H1 (cell line): ENCODE data around the gene RELN. TPM values are rescaled to one million over a fixed set of nuclear protein-coding genes. Genes with fewer than 3 reads are reported as not detected.

Experiments used
- ATF2 ChIP-seq: IDR thresholded peaks from 2 replicates; pipeline ENCODE4 v1.6.1; 2012; ENCODE audit warnings: low read length, inconsistent platforms
- BRCA1 ChIP-seq: IDR thresholded peaks from 2 replicates; pipeline ENCODE4 v1.6.1; 2012; ENCODE audit warnings: low read depth, low read length, improper control_type of control experiment
- CEBPB ChIP-seq: IDR thresholded peaks from 2 replicates; pipeline ENCODE4 v1.6.1; 2012; ENCODE audit warnings: low read depth, low read length
- CHD7 ChIP-seq: fragments of 300-600 bp; sonication (generic); IDR thresholded peaks from 2 replicates; pipeline ENCODE4 v1.7.1; 2012; ENCODE audit warnings: low read length, moderate library complexity, mild to moderate bottlenecking, inconsistent platforms; ENCODE audit not compliant: insufficient replicate concordance
- CREB1 ChIP-seq: IDR thresholded peaks from 2 replicates; pipeline ENCODE4 v1.6.1; 2012; ENCODE audit warnings: inconsistent platforms
- CTBP2 ChIP-seq: IDR thresholded peaks from 2 replicates; pipeline ENCODE4 v1.7.0; 2011; ENCODE audit warnings: borderline replicate concordance, mild to moderate bottlenecking, moderate library complexity, mixed read lengths, low read length; ENCODE audit not compliant: insufficient read depth, insufficient read length
- MAX ChIP-seq: IDR thresholded peaks from 2 replicates; pipeline ENCODE4 v1.6.1; 2012; ENCODE audit warnings: inconsistent platforms
- NRF1 ChIP-seq: IDR thresholded peaks from 2 replicates; pipeline ENCODE4 v1.6.1; 2011; ENCODE audit warnings: mild to moderate bottlenecking, low read depth, low read length, improper control_type of control experiment
- POU5F1 ChIP-seq: IDR thresholded peaks from 2 replicates; pipeline ENCODE4 v1.6.1; 2011; ENCODE audit warnings: low read depth, mild to moderate bottlenecking, low read length, moderate library complexity
- RBBP5 ChIP-seq: IDR thresholded peaks from 2 replicates; pipeline ENCODE4 v1.7.1; 2012; ENCODE audit warnings: low read depth, mild to moderate bottlenecking, inconsistent platforms, low read length, moderate library complexity, borderline replicate concordance
- SP2 ChIP-seq: IDR thresholded peaks from 2 replicates; pipeline ENCODE4 v1.6.1; 2012; ENCODE audit warnings: mild to moderate bottlenecking, low read length, inconsistent platforms
- polyA plus RNA-seq, 7 experiments: library from polyadenylated mRNA; depleted of rRNA in 3 of 7; stranded (reverse) in 5 of 7; unstranded in 2 of 7; fragments of >200 nt in 5 of 7; fragments of 200-250 nt in 2 of 7; gene quantifications; 1 replicate in 5 of 7; 2 replicates in 1 of 7; 4 replicates in 1 of 7; pipeline versions ENCODE4 v1.2.1 to v1.2.3, GENCODE V29; 2011 to 2013; ENCODE audit warnings: missing spikeins in 2 of 7, mixed read lengths in 2 of 7
- total RNA-seq: library from RNA; stranded (reverse); fragmentation: NEBNext Ultra II Directional; extraction: Animal tissue kit (Norgen Biotek cat#: 25700); gene quantifications from 2 replicates; pipeline ENCODE4 v1.2.1, GENCODE V29; 2021

Gene RELN
- total and polyA plus RNA-seq, 2 of the 8 experiments (the other 6 are each of a cell fraction or from before 2014, with no cell fraction given): 0.03 to 0.07 TPM

DNA sequence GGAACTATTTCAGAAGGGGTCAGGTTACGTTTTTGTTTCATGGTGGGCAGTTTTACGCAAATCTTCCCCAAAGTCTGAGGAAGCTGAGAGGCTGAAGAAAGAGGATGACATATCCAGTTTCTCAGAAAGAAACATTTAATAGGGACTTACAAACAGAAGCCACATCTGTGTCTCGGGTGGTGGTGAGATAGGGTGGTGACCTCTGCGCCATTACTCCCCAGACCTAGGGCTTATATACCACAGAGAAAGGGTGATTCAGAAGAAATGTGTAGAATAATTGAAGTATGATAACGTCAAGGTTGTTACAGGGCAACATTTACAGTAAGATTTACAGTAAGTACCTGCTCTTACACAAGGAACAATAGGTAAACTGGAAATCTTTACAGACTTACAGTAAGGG lies 43.0 kb upstream of the RELN start (continued):
- TF ChIP-seq CHD7 (no peak), CTBP2 (no peak), CEBPB (no peak), SP2 (no peak), MAX (no peak), NRF1 (no peak), RBBP5 (no peak), ATF2 (no peak), BRCA1 (no peak), CREB1 (no peak), POU5F1 (no peak)
